Fibroblast of mammary gland (primary cell): ENCODE data around the gene FGGY.

Experiments
- DNase-seq: peaks from one replicate; pipeline ENCODE4 v3.0.0-alpha.2; 2010; ENCODE audit warnings: low read depth
- H3K4me3 ChIP-seq: 2 replicates; pipeline ENCODE4 v1.5.1; 2011; ENCODE audit warnings: low read depth, mild to moderate bottlenecking, low read length, moderate library complexity; ENCODE audit not compliant: control insufficient read depth
- CTCF ChIP-seq: conservative IDR thresholded peaks from 2 replicates; pipeline ENCODE4 v1.5.1; 2011; ENCODE audit warnings: low read depth, low read length, inconsistent platforms; ENCODE audit not compliant: control insufficient read depth, insufficient read depth

FGGY gene

GRCh38 chr1:59666106-59666505 is 369.2 kb downstream of the FGGY start:
- DNase-seq: peak; percentile 22
- no peak for TF ChIP-seq CTCF
- no peak overlapping the region for H3K4me3 ChIP-seq

GRCh38 chr1:59667020-59667419 is 370.1 kb downstream of the FGGY start:
- TF ChIP-seq CTCF: no peak
- no peak for DNase-seq
- no peak overlapping the region for H3K4me3 ChIP-seq

GRCh38 chr1:59669752-59670312 is 372.9 kb downstream of the FGGY start:
- no peak overlapping the region for H3K4me3 ChIP-seq
- TF ChIP-seq CTCF: no peak
- peak; percentile 74 for DNase-seq

DNA sequence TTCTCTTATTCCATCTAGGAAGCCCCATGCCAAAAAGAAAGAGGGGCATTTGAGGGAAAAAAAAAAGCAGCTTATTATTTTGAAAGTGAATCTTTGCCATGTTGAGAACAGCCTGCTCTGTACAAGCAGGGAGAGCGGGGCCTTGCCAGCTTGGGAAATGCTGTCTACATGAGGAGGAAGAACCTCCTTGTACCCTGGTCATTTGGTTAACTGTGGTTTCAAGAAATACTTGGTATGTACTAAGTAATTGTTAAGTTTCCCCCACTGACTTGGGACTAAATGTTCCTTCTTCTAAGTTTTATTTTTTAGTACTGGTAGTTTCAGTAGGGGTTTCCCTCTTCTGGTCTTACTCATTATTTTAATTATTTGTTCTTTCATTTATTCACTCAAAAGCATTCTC is 373.8 kb downstream of the FGGY start:
- no peak for DNase-seq
- no peak overlapping the region for H3K4me3 ChIP-seq
- TF ChIP-seq CTCF: no peak

- no peak for DNase-seq
- no peak overlapping the region for H3K4me3 ChIP-seq
- TF ChIP-seq CTCF: no peak
Measured at GRCh38 chr1:59671066-59671952, 374.4 kb downstream of the FGGY start.

DNA sequence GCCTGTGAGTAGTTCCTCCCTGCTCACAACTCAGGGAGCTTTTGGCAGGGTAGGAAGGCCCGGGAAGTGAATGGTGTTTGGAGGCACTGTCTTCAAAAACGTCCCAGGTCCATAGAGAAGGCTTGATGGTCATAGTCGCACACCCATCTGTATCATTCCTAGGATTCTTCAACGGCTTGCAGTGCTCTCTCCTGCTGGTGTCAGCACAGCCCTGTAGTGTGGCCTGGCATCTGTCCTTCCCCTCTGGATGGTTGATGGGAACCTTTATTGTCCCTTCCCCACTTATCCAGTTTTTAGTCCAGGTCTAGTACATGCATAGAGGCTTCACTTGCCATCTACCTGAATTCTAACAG is 375.0 kb downstream of the FGGY start:
- H3K4me3 ChIP-seq: no peak overlapping the region
- no peak for TF ChIP-seq CTCF
- no peak for DNase-seq
